Ovary (tissue), 9 donors: ENCODE data around the gene ITSN1. TPM values are rescaled to one million over a fixed set of nuclear protein-coding genes. Genes with fewer than 3 reads are reported as not detected.

Experiments
- DNase-seq, 5 donors: peaks; one replicate each; pipeline ENCODE4 v3.0.0-alpha.2; 2019 to 2020
- H3K27ac ChIP-seq, 2 donors: fragments of 200-600 bp; one replicate each; pipeline versions ENCODE4 v1.5.1 to v1.8.0; 2019 to 2022
- H3K27me3 ChIP-seq: fragments of 200-600 bp; one replicate; pipeline ENCODE4 v1.8.0; 2022
- H3K36me3 ChIP-seq: fragments of 200-600 bp; sonication (generic); one replicate; pipeline ENCODE4 v1.5.1; 2019
- H3K4me1 ChIP-seq: one replicate; pipeline ENCODE4 v1.8.1; 2013; ENCODE audit warnings: mild to moderate bottlenecking, moderate library complexity; ENCODE audit not compliant: insufficient read depth
- H3K4me3 ChIP-seq: fragments of 200-600 bp; sonication (generic); one replicate; pipeline ENCODE4 v1.5.1; 2017
- H3K9me3 ChIP-seq, 2 donors: fragments of 200-600 bp in 1 of 2; sonication (generic) in 1 of 2; one replicate each; pipeline versions ENCODE4 v1.5.1 to v1.8.1; 2013 to 2019; ENCODE audit warnings: mild to moderate bottlenecking in 1 of 2, moderate library complexity in 1 of 2
- EP300 ChIP-seq: sonication (generic); formaldehyde crosslinking; IDR thresholded peaks from one replicate; pipeline ENCODE4 v1.6.1; 2017; ENCODE audit warnings: antibody characterized with exemption
- POLR2A ChIP-seq: fragments of 450-650 bp; IDR thresholded peaks from one replicate; pipeline ENCODE4 v1.6.1; 2017; ENCODE audit warnings: antibody characterized with exemption, mild to moderate bottlenecking, moderate library complexity
- WGBS, 3 donors: extraction: QIAGEN DNeasy Blood & Tissue Kit in 1 of 3; methylation state at CpG; one replicate each; pipeline versions ENCODE4 v1.1.5 to v1.1.7; 2013 to 2017; 5-methylcytosine and 5-hydroxymethylcytosine counted together
- intact Hi-C, 4 donors: fragments of 100-400 bp; cut with DNase I; formaldehyde crosslinking; loops; one replicate each; pipeline versions ENCODE4 v1.11.0 to v1.15.1; 2022 to 2023
- polyA plus RNA-seq, 2 donors: library from polyadenylated mRNA; stranded (reverse); fragments of 200-250 nt in 1 of 2; fragments of 350-450 nt in 1 of 2; fragmentation: Illumina TruSeq in 1 of 2; extraction: RNeasy Lipid Tissue Mini Kit (QIAGEN cat#74804) in 1 of 2; gene quantifications; one replicate each; pipeline ENCODE4 v1.2.3, GENCODE V29; 2013 to 2014
- total RNA-seq, 7 donors: library from RNA; depleted of rRNA in 2 of 7; stranded (reverse); fragments of >200 nt in 2 of 7; fragmentation: NEBNext Ultra II Directional in 3 of 7; extraction: Animal tissue kit (Norgen Biotek cat#: 25700) in 3 of 7; gene quantifications; one replicate each; pipeline versions ENCODE4 v1.1.0 to v1.2.4, GENCODE V29; 2016 to 2023
- TF ChIP-seq, protein P1 (sequence below), 3 donors: fragments of 450-650 bp in 2 of 3; fragments of 200-600 bp in 1 of 3; IDR thresholded peaks; one replicate each; pipeline versions ENCODE4 v1.5.1 to v1.8.0; 2016 to 2022; ENCODE audit warnings: antibody characterized with exemption in 3 of 3, mild to moderate bottlenecking in 1 of 3
- donor health status: DM: no; HTN: no; CAD: no; lungs with moderate emphysema.
- donor health status: DM: no; HTN: no; CAD: no.
- donor health status: Bipolar disorder and iron deficiency.
- donor health status: DM: yes; HTN: yes; CAD: no.
- donor health status: DM: no; HTN: no; CAD: no.
- donor health status: DM: yes; HTN: yes; CAD: no.

The ITSN1 gene
- total and polyA plus RNA-seq, 9 donors = 22.6 to 61.3 (median 36.4) TPM

DNA sequence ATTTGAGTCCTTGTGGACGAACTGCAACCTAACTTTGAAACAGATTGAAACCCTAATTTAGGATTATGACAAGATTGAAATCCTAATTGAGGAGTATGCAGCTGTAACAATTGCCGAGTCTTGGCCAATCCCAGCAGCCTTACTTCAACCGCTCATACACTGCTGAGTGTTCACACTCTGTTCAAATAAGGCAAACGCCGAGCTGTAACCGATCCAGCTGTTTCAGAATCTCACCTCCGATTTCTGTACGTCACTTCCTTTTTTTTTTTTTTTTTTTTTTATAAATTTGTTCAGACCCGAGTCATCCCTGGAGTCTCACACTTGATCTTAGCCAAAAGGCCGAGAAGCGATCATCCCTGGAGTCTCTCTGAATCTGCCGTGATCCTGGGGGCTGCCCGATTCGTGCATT, 295.6 kb downstream of the ITSN1 start:
- Histone ChIP-seq H3K4me3 (no peak overlapping the region), H3K36me3 (no peaks in the 10 kb centered on the region), H3K27me3 (no peaks in the 10 kb centered on the region), H3K27ac (no peak overlapping the region), H3K9me3 (no peaks in the 10 kb centered on the region), H3K4me1 (no peaks in the 10 kb centered on the region)
- DNase-seq = no peak
- TF ChIP-seq, protein P1, sequence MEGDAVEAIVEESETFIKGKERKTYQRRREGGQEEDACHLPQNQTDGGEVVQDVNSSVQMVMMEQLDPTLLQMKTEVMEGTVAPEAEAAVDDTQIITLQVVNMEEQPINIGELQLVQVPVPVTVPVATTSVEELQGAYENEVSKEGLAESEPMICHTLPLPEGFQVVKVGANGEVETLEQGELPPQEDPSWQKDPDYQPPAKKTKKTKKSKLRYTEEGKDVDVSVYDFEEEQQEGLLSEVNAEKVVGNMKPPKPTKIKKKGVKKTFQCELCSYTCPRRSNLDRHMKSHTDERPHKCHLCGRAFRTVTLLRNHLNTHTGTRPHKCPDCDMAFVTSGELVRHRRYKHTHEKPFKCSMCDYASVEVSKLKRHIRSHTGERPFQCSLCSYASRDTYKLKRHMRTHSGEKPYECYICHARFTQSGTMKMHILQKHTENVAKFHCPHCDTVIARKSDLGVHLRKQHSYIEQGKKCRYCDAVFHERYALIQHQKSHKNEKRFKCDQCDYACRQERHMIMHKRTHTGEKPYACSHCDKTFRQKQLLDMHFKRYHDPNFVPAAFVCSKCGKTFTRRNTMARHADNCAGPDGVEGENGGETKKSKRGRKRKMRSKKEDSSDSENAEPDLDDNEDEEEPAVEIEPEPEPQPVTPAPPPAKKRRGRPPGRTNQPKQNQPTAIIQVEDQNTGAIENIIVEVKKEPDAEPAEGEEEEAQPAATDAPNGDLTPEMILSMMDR (IDR thresholded peaks at IDR 0.05) = no peak
- TF ChIP-seq EP300 = no peak
- no peak for TF ChIP-seq POLR2A
- intact Hi-C loops = loop anchor here in 2 of 4 donors (5.0 to 10.0 kb wide), 2 partner anchors 67 to 404 kb away; no protein-coding TSS in a partner anchor
- 93 to 95% (median 94%) methylated on average over 14 of the region's 14 CpGs for WGBS, 3 donors

DNA sequence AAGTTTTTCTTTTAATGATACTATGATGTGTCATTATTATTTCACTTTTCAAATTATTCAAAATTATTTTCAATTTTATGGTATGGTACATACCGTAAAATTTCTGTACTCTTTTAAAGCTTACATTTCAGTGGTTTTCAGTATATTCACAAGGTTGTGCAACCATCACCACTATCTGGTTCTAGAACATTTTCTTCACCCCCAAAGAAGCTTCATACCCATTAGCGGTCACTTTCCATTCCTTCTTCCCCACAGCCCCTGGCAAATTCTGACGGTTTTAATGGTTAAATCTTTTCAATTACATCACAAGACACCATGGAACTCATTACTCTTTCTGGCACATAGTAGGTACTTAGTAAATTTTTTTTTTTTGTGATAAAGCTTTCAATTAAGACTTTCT, 296.1 kb downstream of the ITSN1 start:
- 89 to 96% (median 91%) methylated on average over 3 of the region's 3 CpGs for WGBS, 3 donors

DNA sequence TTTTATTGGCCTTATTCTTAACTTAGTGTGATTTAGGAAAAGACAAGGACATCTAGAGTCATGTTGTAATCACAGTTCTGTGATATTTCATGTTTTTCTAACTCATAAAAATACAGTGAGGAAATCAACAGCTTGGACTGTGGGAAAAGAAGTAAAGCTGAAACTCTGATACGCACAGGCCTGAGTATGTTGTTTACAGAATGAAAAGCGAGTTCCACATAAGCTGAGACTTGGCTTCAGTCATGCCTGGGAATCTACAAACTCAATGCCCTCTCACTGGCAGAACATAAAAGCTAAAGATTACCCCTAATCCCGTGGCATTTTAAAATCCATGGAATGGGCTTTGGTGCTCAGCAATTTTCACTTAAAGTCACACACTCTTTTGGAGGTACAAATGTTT, 296.9 kb downstream of the ITSN1 start:
- no peaks in the 10 kb centered on the region for H3K36me3 ChIP-seq
- H3K9me3 ChIP-seq = no peaks in the 10 kb centered on the region
- WGBS, 3 donors = 59 to 80% (median 68%) methylated on average over 3 of the region's 3 CpGs
- no peak overlapping the region for H3K4me3 ChIP-seq
- no peak overlapping the region for H3K27ac ChIP-seq
- TF ChIP-seq EP300 (no peak), POLR2A (no peak)
- TF ChIP-seq, protein P1 (IDR thresholded peaks at IDR 0.05) = no peak
- DNase-seq = no peak
- no peaks in the 10 kb centered on the region for H3K4me1 ChIP-seq
- intact Hi-C loops = loop anchor here in 2 of 4 donors (5.0 to 10.0 kb wide), 2 partner anchors 66 to 403 kb away; no protein-coding TSS in a partner anchor
- no peaks in the 10 kb centered on the region for H3K27me3 ChIP-seq

More for the DNA sequence above, 296.1 kb downstream of the ITSN1 start:
- Histone ChIP-seq H3K4me3 (no peak overlapping the region), H3K9me3 (no peaks in the 10 kb centered on the region), H3K4me1 (no peaks in the 10 kb centered on the region), H3K27ac (no peak overlapping the region), H3K36me3 (no peaks in the 10 kb centered on the region), H3K27me3 (no peaks in the 10 kb centered on the region)
- intact Hi-C loops = loop anchor here in 2 of 4 donors (5.0 to 10.0 kb wide), 2 partner anchors 66 to 404 kb away; no protein-coding TSS in a partner anchor
- TF ChIP-seq, protein P1 (IDR thresholded peaks at IDR 0.05) = no peak
- TF ChIP-seq EP300 (no peak), POLR2A (no peak)
- no peak for DNase-seq

DNA sequence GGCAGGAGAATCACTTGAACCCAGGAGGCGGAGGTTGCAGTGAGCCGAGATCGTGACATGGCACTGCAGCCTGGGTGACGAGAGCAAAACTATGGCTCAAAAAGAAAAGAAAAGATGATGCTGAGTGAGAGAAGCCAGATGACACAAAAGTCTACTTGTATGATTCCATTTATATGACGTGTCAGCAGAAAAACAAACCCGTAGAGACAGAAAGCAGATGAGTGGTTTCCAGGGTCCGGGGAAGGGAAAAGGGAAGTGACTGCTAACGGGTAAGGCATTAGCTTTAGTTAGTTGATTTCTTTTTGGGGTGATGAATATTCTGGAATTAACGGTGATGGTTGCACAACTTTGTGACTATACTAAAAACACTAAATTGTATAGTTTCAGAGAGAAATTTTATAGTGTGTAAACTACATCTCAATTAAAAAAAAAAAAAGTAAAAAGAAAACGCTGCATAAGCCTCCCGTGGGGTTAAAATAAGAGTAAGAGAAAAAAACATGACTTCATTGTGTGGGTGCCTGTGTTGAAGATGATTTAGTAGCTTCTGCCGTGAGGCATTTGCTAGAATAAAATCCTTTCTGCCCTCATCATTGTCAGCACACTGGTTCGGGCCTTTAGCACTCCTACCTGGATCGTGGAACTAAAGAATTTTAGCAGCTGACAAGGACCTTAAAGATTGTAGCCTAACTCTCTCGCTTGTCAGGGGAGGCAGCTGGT, 298.0 kb downstream of the ITSN1 start:
- TF ChIP-seq EP300 = no peak
- TF ChIP-seq, protein P1 (IDR thresholded peaks at IDR 0.05) = no peak
- TF ChIP-seq POLR2A = no peak
- no peaks in the 10 kb centered on the region for H3K36me3 ChIP-seq
- intact Hi-C loops = no loop called here
- no peak for DNase-seq
- H3K9me3 ChIP-seq = no peaks in the 10 kb centered on the region
- no peak overlapping the region for H3K27ac ChIP-seq
- H3K4me1 ChIP-seq = no peaks in the 10 kb centered on the region
- H3K27me3 ChIP-seq = no peaks in the 10 kb centered on the region
- H3K4me3 ChIP-seq = no peak overlapping the region
- WGBS, 3 donors = 88 to 92% (median 92%) methylated on average over 15 of the region's 15 CpGs
